BLaER1 treated with 17β-estradiol and CSF1 and Interleukin-3, amounts not matched to agents 10 nM and 100 nM (cell line): ENCODE results near the gene OR4D10.
A peak's percentile ranks its signal among the peaks of the same experiment; 100 is the strongest.
"Not testable (repeated sequence)": the region's sequence is repeated elsewhere in the genome, so short reads cannot be mapped to it uniquely, and the experiment has no call there.

ENCODE experiments used
- H3K27ac ChIP-seq, 11 experiments: shearing (Covaris generic); formaldehyde crosslinking; 2 replicates each; pipeline ENCODE4 v1.8.1; 2022
- H3K27me3 ChIP-seq, 11 experiments: shearing (Covaris generic); formaldehyde crosslinking; 2 replicates each; pipeline ENCODE4 v1.8.1; 2022
- H3K36me3 ChIP-seq, 11 experiments: shearing (Covaris generic); formaldehyde crosslinking; 2 replicates each; pipeline ENCODE4 v1.8.1; 2022
- H3K4me1 ChIP-seq, 10 experiments: shearing (Covaris generic); formaldehyde crosslinking; 2 replicates each; pipeline ENCODE4 v1.8.1; 2022
- H3K4me2 ChIP-seq, 11 experiments: shearing (Covaris generic); formaldehyde crosslinking; 2 replicates each; pipeline ENCODE4 v1.8.1; 2022
- H3K4me3 ChIP-seq, 10 experiments: shearing (Covaris generic); formaldehyde crosslinking; 2 replicates each; pipeline ENCODE4 v1.8.1; 2022
- H3K9ac ChIP-seq, 11 experiments: shearing (Covaris generic); formaldehyde crosslinking; 2 replicates each; pipeline ENCODE4 v1.8.1; 2022
- H3K9me3 ChIP-seq, 11 experiments: shearing (Covaris generic); formaldehyde crosslinking; replicated peaks in 1 of 11; 2 replicates each; pipeline ENCODE4 v1.8.1; 2022
- H4K20me1 ChIP-seq, 11 experiments: shearing (Covaris generic); formaldehyde crosslinking; 2 replicates each; pipeline ENCODE4 v1.8.1; 2022
- Cebpa-rat ChIP-seq, 11 experiments: shearing (Covaris generic); IDR thresholded peaks; 2 replicates each; pipeline ENCODE4 v1.8.1; 2022

OR4D10 gene

DNA sequence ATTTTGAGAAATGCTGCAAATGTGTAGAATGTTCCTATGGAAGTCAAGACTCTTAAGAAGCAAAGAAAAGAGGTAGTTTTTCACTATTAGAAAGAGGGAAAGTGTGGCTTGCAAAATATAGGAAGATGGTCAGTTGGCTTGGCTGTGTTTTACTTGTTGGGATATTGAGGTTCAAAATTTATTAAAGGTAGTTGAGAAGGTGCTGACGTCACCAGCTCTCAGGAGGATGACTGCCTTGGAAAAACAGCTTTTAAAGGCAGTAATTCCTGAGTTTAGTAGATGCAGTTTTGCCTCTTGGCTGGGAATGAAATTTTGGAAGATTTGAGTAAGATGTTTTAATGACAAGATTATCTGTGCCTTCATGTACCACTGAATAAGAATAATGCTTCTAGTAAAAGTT is 38.6 kb downstream of the OR4D10 start:
- H3K4me2 ChIP-seq, result peak overlapping the region; percentile 77 to 89 (median 84); a peak in 21 of 22 replicates
- H3K4me3 ChIP-seq, result no peak overlapping the region
- TF ChIP-seq Cebpa-rat (IDR thresholded peaks at IDR 0.05), result no peak
- no peaks in the 10 kb centered on the region for H4K20me1 ChIP-seq
- peaks cover 0 to 6% (median 0%) of the 10 kb centered on the region in 11 experiments; a peak in 2 of 22 replicates for H3K9me3 ChIP-seq
- no peaks in the 10 kb centered on the region for H3K36me3 ChIP-seq
- peaks cover 26 to 38% (median 29%) of the 10 kb centered on the region in 10 experiments for H3K4me1 ChIP-seq
- peak overlapping the region in 8 of 11 experiments; percentile 69 to 86 (median 76); a peak in 14 of 22 replicates for H3K27ac ChIP-seq
- no peaks in the 10 kb centered on the region for H3K27me3 ChIP-seq
- H3K9ac ChIP-seq, result peak overlapping the region in 2 of 11 experiments; percentile 61 to 65; a peak in 2 of 22 replicates

DNA sequence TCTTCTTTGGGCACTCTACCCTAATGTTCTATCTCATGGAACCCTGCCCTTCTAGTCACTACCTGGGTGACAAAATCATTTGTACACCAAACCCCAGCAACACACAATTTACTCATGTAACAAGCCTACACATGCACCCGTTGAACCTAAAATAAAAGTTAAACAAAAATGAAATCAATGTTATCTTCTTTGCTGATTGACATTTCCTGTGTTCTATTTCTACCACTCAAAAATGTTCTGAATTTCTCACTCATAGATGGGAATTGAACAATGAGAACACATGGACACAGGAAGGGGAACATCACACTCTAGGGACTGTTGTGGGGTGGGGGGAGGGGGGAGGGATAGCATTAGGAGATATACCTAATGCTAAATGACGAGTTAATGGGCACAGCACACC is 47.0 kb downstream of the OR4D10 start:
- H3K27me3 ChIP-seq, H3K4me3 ChIP-seq: not testable (repeated sequence)

DNA sequence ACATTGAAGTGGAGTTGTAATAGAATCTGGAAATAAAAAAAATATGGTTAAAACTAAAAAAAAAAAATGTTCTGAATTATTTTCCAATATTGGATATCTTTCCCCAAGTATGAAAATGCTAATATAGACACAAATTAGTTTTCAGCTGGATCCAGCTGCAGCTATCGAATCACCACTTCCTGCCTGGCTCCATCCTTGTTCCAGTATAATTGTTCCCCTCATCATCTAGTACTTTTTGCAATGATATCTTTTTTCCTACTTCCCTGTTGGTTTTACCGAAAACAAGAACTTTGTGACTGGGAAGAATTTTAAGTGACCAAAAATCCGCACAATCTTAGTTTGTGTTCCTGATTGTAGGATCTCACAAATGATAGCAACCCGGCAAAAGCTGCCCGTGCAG is 47.6 kb downstream of the OR4D10 start:
- TF ChIP-seq Cebpa-rat (IDR thresholded peaks at IDR 0.05), result no peak
- H3K9ac ChIP-seq, result no peak overlapping the region
- H3K4me2 ChIP-seq, result peak overlapping the region in 5 of 11 experiments; percentile 2 to 43 (median 31); a peak in 5 of 22 replicates
- H4K20me1 ChIP-seq, result no peaks in the 10 kb centered on the region
- H3K9me3 ChIP-seq, result no peaks in the 10 kb centered on the region
- peaks cover 12 to 61% (median 40%) of the 10 kb centered on the region in 10 experiments for H3K4me1 ChIP-seq
- H3K27me3 ChIP-seq, result no peaks in the 10 kb centered on the region
- H3K36me3 ChIP-seq, result no peaks in the 10 kb centered on the region
- no peak overlapping the region for H3K4me3 ChIP-seq
- no peak overlapping the region for H3K27ac ChIP-seq

More for the DNA sequence above, 47.0 kb downstream of the OR4D10 start:
- peak overlapping the region in 1 of 11 experiments; percentile 22; a peak in 2 of 22 replicates for H3K27ac ChIP-seq
- not testable (repeated sequence) for H4K20me1 ChIP-seq, H3K9me3 ChIP-seq, H3K9ac ChIP-seq, H3K36me3 ChIP-seq
- H3K4me1 ChIP-seq, result peaks cover 12 to 61% (median 40%) of the 10 kb centered on the region in 10 experiments
- peak overlapping the region in 10 of 11 experiments; percentile 13 to 77 (median 54); a peak in 17 of 22 replicates for H3K4me2 ChIP-seq

DNA sequence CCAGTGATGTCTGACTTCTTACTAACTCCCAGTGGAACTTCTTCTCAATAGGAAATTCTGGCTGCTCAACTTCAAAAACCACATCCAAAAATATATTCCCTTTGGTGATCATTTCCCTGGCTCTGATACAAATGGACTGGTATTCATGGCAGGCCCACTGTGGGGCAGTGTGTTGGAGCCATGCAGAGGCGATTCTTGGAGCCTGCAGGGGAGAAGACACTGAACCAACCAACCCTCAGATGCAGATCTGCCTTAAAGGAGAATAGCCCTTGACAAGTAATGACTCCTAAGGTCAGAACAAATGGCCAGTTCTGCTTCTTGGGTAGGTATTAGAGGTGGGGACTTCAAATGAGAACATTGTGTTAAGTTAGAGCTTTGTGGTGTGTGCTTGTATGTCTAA is 50.4 kb downstream of the OR4D10 start:
- no peak for TF ChIP-seq Cebpa-rat (IDR thresholded peaks at IDR 0.05)
- peak overlapping the region in 8 of 11 experiments; percentile 18 to 46 (median 26); a peak in 10 of 22 replicates for H3K4me2 ChIP-seq
- H3K4me3 ChIP-seq, result no peak overlapping the region
- H3K9me3 ChIP-seq, result no peaks in the 10 kb centered on the region
- no peak overlapping the region for H3K9ac ChIP-seq
- H3K27me3 ChIP-seq, result no peaks in the 10 kb centered on the region
- H3K27ac ChIP-seq, result no peak overlapping the region
- H3K36me3 ChIP-seq, result no peaks in the 10 kb centered on the region
- peaks cover 8 to 49% (median 30%) of the 10 kb centered on the region in 10 experiments for H3K4me1 ChIP-seq
- H4K20me1 ChIP-seq, result no peaks in the 10 kb centered on the region

DNA sequence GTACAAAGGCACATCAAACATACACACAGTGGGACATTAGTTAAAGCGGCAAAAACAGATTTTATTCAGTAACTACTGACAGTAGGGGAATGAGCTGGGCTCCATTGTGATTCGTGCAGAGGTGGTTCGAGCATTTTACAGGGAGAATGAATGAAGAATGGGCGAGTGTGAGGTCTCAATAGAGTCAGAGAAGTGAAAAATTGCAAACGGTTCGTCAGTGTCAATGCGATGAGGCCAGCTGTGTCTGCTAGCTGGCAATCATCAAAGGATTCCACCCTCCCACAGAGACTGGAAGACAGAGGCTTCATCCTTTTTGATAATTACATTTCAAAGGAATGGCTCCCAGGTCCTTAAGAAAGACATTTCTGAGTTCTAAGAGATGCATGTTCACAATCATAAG is 55.6 kb downstream of the OR4D10 start:
- Histone ChIP-seq H3K4me2 (no peak overlapping the region), H3K9ac (no peak overlapping the region), H3K9me3 (no peaks in the 10 kb centered on the region)

More for the DNA sequence above, 55.6 kb downstream of the OR4D10 start:
- no peaks in the 10 kb centered on the region for H3K36me3 ChIP-seq
- H3K27me3 ChIP-seq, result no peaks in the 10 kb centered on the region
- no peak overlapping the region for H3K4me3 ChIP-seq
- H3K27ac ChIP-seq, result no peak overlapping the region
- H3K4me1 ChIP-seq, result peaks cover 0 to 7% (median under 1%) of the 10 kb centered on the region in 10 experiments; a peak in 8 of 20 replicates
- H4K20me1 ChIP-seq, result no peaks in the 10 kb centered on the region
- no peak for TF ChIP-seq Cebpa-rat (IDR thresholded peaks at IDR 0.05)
